ENCODE data around the gene DNAJB1. TPM values are rescaled to one million over a fixed set of nuclear protein-coding genes. Genes with fewer than 3 reads are reported as not detected.

DNAJB1 gene
- total RNA-seq, result 100 to 1,000 TPM in 1 of 2 experiments, 10 to 100 TPM in 1; 98.4 to 102 TPM

GRCh38 chr19:14517840-14518505 lies at the start of gene DNAJB1:
DNAJB1 (minus strand) TSS chr19:14518397; CDS start chr19:14518349, 48 bp downstream.

GRCh38 chr19:14529254-14530004 lies 11.2 kb upstream of the DNAJB1 start, which contains the start of gene TECR:
TECR (plus strand) TSS chr19:14529594; CDS start chr19:14529697, 103 bp downstream.

GRCh38 chr19:14496029-14496833 lies 22.0 kb downstream of the DNAJB1 start, which contains the start of gene GIPC1:
GIPC1 (minus strand) TSS chr19:14496127; CDS start chr19:14482976, 13,151 bp downstream.

GRCh38 chr19:14475251-14476073 lies 42.7 kb downstream of the DNAJB1 start, which contains the start of gene PTGER1:
PTGER1 (minus strand) TSS chr19:14475354; CDS start chr19:14474320, 1,034 bp downstream.

Small RNA genes lying within 50 kb of the gene (microRNA-seq; reads per million reads assigned to microRNA genes)
- gene MIR639 (ENCODE audit: borderline microRNAs expressed, borderline replicate concordance), result not detected

Other genes with a start within 250 kb of the DNAJB1 start
- gene ADGRE5, start 137.0 kb downstream of the DNAJB1 start, total RNA-seq, result 100 to 1,000 TPM; 299 to 308 TPM
- gene DDX39A, start 99.1 kb downstream of the DNAJB1 start, total RNA-seq, result 100 to 1,000 TPM; 199 to 205 TPM
- 100 to 1,000 TPM; 221 TPM for gene PKN1, start 85.1 kb downstream of the DNAJB1 start, total RNA-seq
- gene PTGER1, start 43.0 kb downstream of the DNAJB1 start, total RNA-seq, result under 1 TPM; 0.53 to 0.78 TPM
- gene GIPC1, start 22.3 kb downstream of the DNAJB1 start, total RNA-seq, result 10 to 100 TPM; 47.2 to 47.4 TPM
- 100 to 1,000 TPM; 154 to 157 TPM for gene TECR, start 11.2 kb upstream of the DNAJB1 start, total RNA-seq
- gene NDUFB7, start 53.7 kb upstream of the DNAJB1 start, total RNA-seq, result 100 to 1,000 TPM in 1 of 2 experiments, 10 to 100 TPM in 1; 97.4 to 100 TPM
- gene CLEC17A, start 64.7 kb upstream of the DNAJB1 start, total RNA-seq, result not detected
- not detected for gene ADGRE3, start 156.4 kb upstream of the DNAJB1 start, total RNA-seq
- gene ZNF333, start 171.7 kb upstream of the DNAJB1 start, total RNA-seq, result 10 to 100 TPM; 13.5 to 14.5 TPM